ENCODE data around the gene P4HTM. TPM values are rescaled to one million over a fixed set of nuclear protein-coding genes. Genes with fewer than 3 reads are reported as not detected.

P4HTM gene
- total RNA-seq, 4 donors from 2014 or later: 18.5 to 57.2 (median 27.9) TPM

- TF ChIP-seq POLR2A (IDR thresholded peaks at IDR 0.05) (no peak), EP300 (IDR thresholded peaks at IDR 0.05) (no peak), POLR2AphosphoS5 (IDR thresholded peaks at IDR 0.05) (no peak)
- no peak overlapping the region for H3K27ac ChIP-seq
- 80% methylated on average over 13 of the region's 19 CpGs for WGBS
- no peak overlapping the region for H3K4me3 ChIP-seq
- no peaks in the 10 kb centered on the region for H3K9me3 ChIP-seq
- H3K27me3 ChIP-seq: no peaks in the 10 kb centered on the region
- peaks cover 45% of the 10 kb centered on the region for H3K36me3 ChIP-seq
- peaks cover 32% of the 10 kb centered on the region for H3K4me1 ChIP-seq
- no peak for DNase-seq (ENCODE audit: low spot score in 2 of 2)
Measured at GRCh38 chr3:49013113-49013737, 23.2 kb downstream of the P4HTM start.

GRCh38 chr3:49013738-49014660 is 24.0 kb downstream of the P4HTM start:
- peaks cover 45% of the 10 kb centered on the region for H3K36me3 ChIP-seq
- no peaks in the 10 kb centered on the region for H3K27me3 ChIP-seq
- peaks cover 27% of the 10 kb centered on the region for H3K4me1 ChIP-seq
- H3K4me3 ChIP-seq: no peak overlapping the region
- WGBS: 76% methylated on average over 19 of the region's 24 CpGs
- peak in 1 of 2 donors; percentile 64 for TF ChIP-seq CTCF (IDR thresholded peaks at IDR 0.05)
- TF ChIP-seq POLR2AphosphoS5 (IDR thresholded peaks at IDR 0.05): no peak
- DNase-seq (ENCODE audit: low spot score in 2 of 2): no peak
- H3K27ac ChIP-seq: no peak overlapping the region
- no peaks in the 10 kb centered on the region for H3K9me3 ChIP-seq

GRCh38 chr3:49015072-49015471 is 25.0 kb downstream of the P4HTM start:
- Histone ChIP-seq H3K27me3 (no peaks in the 10 kb centered on the region), H3K9me3 (no peaks in the 10 kb centered on the region), H3K4me1 (peaks cover 38% of the 10 kb centered on the region), H3K4me3 (no peak overlapping the region), H3K36me3 (peaks cover 45% of the 10 kb centered on the region), H3K27ac (no peak overlapping the region)
- WGBS: 71% methylated on average over 3 of the region's 8 CpGs
- no peak for DNase-seq (ENCODE audit: low spot score in 2 of 2)
- no peak for TF ChIP-seq POLR2AphosphoS5 (IDR thresholded peaks at IDR 0.05)

GRCh38 chr3:49015765-49016164 is 25.7 kb downstream of the P4HTM start:
- H3K36me3 ChIP-seq: peaks cover 45% of the 10 kb centered on the region
- no peak overlapping the region for H3K4me3 ChIP-seq
- 82% methylated on average over 6 of the region's 6 CpGs for WGBS
- H3K27me3 ChIP-seq: no peaks in the 10 kb centered on the region
- no peak overlapping the region for H3K27ac ChIP-seq
- no peak for DNase-seq (ENCODE audit: low spot score in 2 of 2)
- TF ChIP-seq POLR2AphosphoS5 (IDR thresholded peaks at IDR 0.05) (no peak), POLR2A (IDR thresholded peaks at IDR 0.05) (no peak), EP300 (IDR thresholded peaks at IDR 0.05) (no peak), CTCF (IDR thresholded peaks at IDR 0.05) (no peak)
- peaks cover 45% of the 10 kb centered on the region for H3K4me1 ChIP-seq
- H3K9me3 ChIP-seq: no peaks in the 10 kb centered on the region

GRCh38 chr3:49016414-49017228 is 26.6 kb downstream of the P4HTM start:
- no peaks in the 10 kb centered on the region for H3K27me3 ChIP-seq
- no peaks in the 10 kb centered on the region for H3K9me3 ChIP-seq
- peaks cover 43% of the 10 kb centered on the region for H3K36me3 ChIP-seq
- H3K4me3 ChIP-seq: no peak overlapping the region
- no peak for TF ChIP-seq EP300 (IDR thresholded peaks at IDR 0.05)
- no peak for TF ChIP-seq CTCF (IDR thresholded peaks at IDR 0.05)
- no peak for TF ChIP-seq POLR2A (IDR thresholded peaks at IDR 0.05)
- TF ChIP-seq POLR2AphosphoS5 (IDR thresholded peaks at IDR 0.05): no peak
- DNase-seq (ENCODE audit: low spot score in 2 of 2): no peak
- no peak overlapping the region for H3K27ac ChIP-seq
- H3K4me1 ChIP-seq: peaks cover 45% of the 10 kb centered on the region
- 93% methylated on average over 6 of the region's 6 CpGs for WGBS
